LNCAP (cell line): ENCODE results near the gene FCHO2.

Experiments
- CTCF ChIP-seq: fragments of 450-650 bp; IDR thresholded peaks from 2 replicates; pipeline ENCODE4 v1.5.1; 2017; ENCODE audit warnings: mild to moderate bottlenecking

FCHO2 gene

GRCh38 chr5:73130811-73131210, 175.0 kb downstream of the FCHO2 start:
- no peak for TF ChIP-seq CTCF

- TF ChIP-seq CTCF = no peak
Measured at GRCh38 chr5:73131711-73132425, 176.0 kb downstream of the FCHO2 start.

- TF ChIP-seq CTCF = no peak
Measured at GRCh38 chr5:73132759-73133158, 176.9 kb downstream of the FCHO2 start.

- no peak for TF ChIP-seq CTCF
Measured at GRCh38 chr5:73135021-73135420, 179.2 kb downstream of the FCHO2 start.

- 0 out of 2 replicates have a peak, but pooled peaks have one; percentile 17 for TF ChIP-seq CTCF
Measured at GRCh38 chr5:73135429-73136054, 179.7 kb downstream of the FCHO2 start.

- no peak for TF ChIP-seq CTCF
Measured at GRCh38 chr5:73136055-73136562, 180.3 kb downstream of the FCHO2 start.

- no peak for TF ChIP-seq CTCF
Measured at GRCh38 chr5:73137563-73138530, 182.0 kb downstream of the FCHO2 start.
